ENCODE measurements around the gene ERVH48-1.
"Not testable (repeated sequence)": the region's sequence is repeated elsewhere in the genome, so short reads cannot be mapped to it uniquely, and the experiment has no call there.

The ERVH48-1 gene

DNA sequence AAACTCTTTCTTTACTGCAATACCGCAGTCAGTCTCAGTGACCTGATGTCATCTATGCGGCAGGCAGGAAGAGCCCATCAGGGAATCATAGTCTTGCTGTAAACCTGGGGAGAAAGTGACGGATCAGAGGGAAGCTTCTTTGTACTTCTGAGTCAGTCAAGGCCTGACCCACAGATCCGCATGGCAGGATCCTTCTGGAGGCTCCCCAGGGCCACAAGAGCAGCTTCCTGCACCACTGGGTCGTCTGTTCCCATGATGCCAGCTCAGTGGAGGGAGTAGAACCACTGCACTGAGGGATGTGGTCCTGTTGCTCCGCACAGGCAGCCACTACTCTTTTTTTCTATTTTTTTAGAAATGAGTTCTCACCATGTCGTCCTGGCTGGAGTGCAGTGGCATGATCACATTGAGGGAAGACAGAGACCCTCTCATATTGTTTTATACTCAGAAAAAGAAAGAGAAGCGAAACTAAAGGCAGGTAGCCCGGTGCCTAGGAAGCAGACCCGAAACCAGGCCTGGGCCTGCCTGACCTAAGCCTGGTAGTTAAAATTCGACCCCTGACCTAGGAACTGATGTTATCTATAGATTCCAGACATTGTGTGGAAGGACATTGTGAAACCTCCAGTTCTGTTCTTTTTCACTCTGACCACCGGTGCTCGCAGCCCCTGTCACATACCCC lies 6.3 kb upstream of the ERVH48-1 start:
- H3K9me3 Mint-ChIP-seq: no peaks in the 10 kb centered on the region
- peaks cover 8% of the 10 kb centered on the region for H3K4me1 Mint-ChIP-seq
- H3K27ac Mint-ChIP-seq: no peak overlapping the region
- H3K27me3 Mint-ChIP-seq (ENCODE audit: low read depth): no peaks in the 10 kb centered on the region
- TF ChIP-seq, protein P1, sequence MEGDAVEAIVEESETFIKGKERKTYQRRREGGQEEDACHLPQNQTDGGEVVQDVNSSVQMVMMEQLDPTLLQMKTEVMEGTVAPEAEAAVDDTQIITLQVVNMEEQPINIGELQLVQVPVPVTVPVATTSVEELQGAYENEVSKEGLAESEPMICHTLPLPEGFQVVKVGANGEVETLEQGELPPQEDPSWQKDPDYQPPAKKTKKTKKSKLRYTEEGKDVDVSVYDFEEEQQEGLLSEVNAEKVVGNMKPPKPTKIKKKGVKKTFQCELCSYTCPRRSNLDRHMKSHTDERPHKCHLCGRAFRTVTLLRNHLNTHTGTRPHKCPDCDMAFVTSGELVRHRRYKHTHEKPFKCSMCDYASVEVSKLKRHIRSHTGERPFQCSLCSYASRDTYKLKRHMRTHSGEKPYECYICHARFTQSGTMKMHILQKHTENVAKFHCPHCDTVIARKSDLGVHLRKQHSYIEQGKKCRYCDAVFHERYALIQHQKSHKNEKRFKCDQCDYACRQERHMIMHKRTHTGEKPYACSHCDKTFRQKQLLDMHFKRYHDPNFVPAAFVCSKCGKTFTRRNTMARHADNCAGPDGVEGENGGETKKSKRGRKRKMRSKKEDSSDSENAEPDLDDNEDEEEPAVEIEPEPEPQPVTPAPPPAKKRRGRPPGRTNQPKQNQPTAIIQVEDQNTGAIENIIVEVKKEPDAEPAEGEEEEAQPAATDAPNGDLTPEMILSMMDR (IDR thresholded peaks at IDR 0.05; ENCODE audit: unreplicated experiment in 3 of 3): no peak
- H3K36me3 Mint-ChIP-seq (ENCODE audit: low read depth): no peaks in the 10 kb centered on the region
- no peak overlapping the region for H3K4me3 Mint-ChIP-seq

DNA sequence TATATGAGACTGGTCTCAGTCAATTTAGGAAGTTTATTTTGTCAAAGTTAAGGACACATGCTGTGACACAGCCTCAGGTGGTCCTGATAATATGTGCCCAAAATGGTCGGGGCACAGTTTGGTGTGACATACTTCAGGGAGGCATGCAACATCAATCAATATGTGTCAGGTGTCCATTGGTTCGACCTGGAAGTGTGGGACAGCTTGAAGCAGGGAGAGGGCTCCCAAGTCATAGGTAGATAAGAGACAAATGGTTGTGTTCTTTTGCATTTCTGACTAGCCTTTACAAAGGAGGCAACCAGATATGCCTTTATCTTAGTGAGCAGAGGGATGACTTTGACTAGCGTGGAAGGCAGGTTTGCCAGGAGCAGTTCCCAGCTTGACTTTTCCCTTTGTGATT lies 4.5 kb upstream of the ERVH48-1 start:
- TF ChIP-seq, protein P1 (IDR thresholded peaks at IDR 0.05; ENCODE audit: unreplicated experiment in 3 of 3): no peak
- H3K27ac Mint-ChIP-seq: no peak overlapping the region
- no peaks in the 10 kb centered on the region for H3K27me3 Mint-ChIP-seq (ENCODE audit: low read depth)

GRCh38 chr21:42927474-42928200 lies 2.2 kb upstream of the ERVH48-1 start:
- not testable (repeated sequence) for H3K4me3 Mint-ChIP-seq; H3K9me3 Mint-ChIP-seq; H3K27me3 Mint-ChIP-seq (ENCODE audit: low read depth); H3K27ac Mint-ChIP-seq; H3K36me3 Mint-ChIP-seq (ENCODE audit: low read depth)
- H3K4me1 Mint-ChIP-seq: peaks cover 10% of the 10 kb centered on the region

More for the DNA sequence above, 4.5 kb upstream of the ERVH48-1 start:
- no peaks in the 10 kb centered on the region for H3K9me3 Mint-ChIP-seq
- H3K4me3 Mint-ChIP-seq: no peak overlapping the region
- peaks cover 8% of the 10 kb centered on the region for H3K4me1 Mint-ChIP-seq
- no peaks in the 10 kb centered on the region for H3K36me3 Mint-ChIP-seq (ENCODE audit: low read depth)

DNA sequence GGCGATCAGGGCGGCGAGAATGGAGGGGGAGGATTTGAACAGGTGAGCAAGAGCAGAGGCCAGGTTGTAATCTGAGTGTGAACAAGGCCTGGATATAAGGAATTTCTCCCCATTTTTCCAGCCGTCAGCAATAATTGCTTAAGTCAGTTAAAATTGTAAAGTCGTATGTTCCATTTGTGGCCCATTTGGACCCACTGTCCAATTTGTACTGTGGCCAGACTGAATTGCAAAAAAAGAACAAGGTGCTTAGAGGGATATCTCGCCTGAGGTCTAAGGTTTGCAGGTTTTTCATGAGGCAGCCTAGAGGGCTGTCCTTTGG lies 1.0 kb downstream of the ERVH48-1 start:
- Mint-ChIP-seq H3K4me1 (peaks cover 10% of the 10 kb centered on the region), H3K36me3 (ENCODE audit: low read depth) (no peaks in the 10 kb centered on the region), H3K4me3 (no peak overlapping the region)

DNA sequence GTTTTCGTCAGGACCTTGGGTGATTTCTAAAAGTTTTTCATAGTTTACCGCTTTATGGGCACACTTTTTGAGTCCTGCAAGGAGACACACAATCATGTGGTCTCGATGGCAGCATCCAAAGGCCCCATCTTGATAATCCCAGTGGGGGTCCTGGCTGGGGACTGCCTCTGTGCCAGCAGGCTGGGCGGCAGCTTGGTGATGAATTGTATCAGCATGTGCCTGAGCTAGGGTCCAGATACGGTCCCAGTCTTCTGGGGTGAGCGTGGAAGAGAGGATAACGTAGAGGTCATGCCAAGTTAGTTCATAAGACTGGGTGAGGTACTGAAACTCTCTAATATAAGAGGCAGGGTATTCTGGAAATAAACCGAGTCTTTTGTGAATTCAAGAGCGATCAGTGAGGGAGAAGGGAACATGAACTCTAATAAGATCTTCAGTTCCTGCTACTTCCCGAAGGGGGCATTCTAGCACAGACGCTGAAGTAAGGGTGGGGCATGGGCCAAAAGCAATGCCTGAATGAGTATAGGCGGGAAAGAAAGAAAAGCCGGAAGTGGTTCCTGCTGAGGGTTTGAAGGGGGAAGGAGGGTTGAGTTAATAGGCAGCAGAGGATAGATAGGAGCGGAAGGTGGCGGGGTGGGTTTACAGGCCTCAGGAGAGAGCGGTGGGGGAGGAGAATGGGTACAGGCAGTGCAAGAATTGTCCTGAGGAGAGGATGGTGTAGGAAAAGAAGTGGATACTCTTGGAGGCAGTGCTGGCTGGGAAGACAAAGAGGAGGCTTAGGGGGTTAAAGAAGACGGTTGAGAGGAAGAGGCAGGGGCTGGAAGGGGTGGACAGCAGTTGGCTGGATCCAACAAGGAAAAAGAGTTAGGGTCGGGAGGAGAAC lies 1.6 kb downstream of the ERVH48-1 start:
- H3K27ac Mint-ChIP-seq: peak overlapping the region; percentile 33 to 84 (median 78)
- H3K27me3 Mint-ChIP-seq (ENCODE audit: low read depth): no peaks in the 10 kb centered on the region
- H3K4me3 Mint-ChIP-seq: peak overlapping the region in 2 of 3 experiments; percentile 0 to 18
- H3K4me1 Mint-ChIP-seq: peaks cover 10% of the 10 kb centered on the region
- no peaks in the 10 kb centered on the region for H3K36me3 Mint-ChIP-seq (ENCODE audit: low read depth)
- H3K9me3 Mint-ChIP-seq: no peaks in the 10 kb centered on the region
- TF ChIP-seq, protein P1 (IDR thresholded peaks at IDR 0.05; ENCODE audit: unreplicated experiment in 3 of 3): peak; percentile 60 to 69 (median 65)

More for the DNA sequence above, 1.0 kb downstream of the ERVH48-1 start:
- H3K9me3 Mint-ChIP-seq: no peaks in the 10 kb centered on the region
- H3K27ac Mint-ChIP-seq: peak overlapping the region; percentile 33 to 84 (median 78)
- no peaks in the 10 kb centered on the region for H3K27me3 Mint-ChIP-seq (ENCODE audit: low read depth)
- TF ChIP-seq, protein P1 (IDR thresholded peaks at IDR 0.05; ENCODE audit: unreplicated experiment in 3 of 3): no peak

- H3K36me3 Mint-ChIP-seq (ENCODE audit: low read depth): peaks cover 4% of the 10 kb centered on the region
- H3K27ac Mint-ChIP-seq: no peak overlapping the region
- TF ChIP-seq, protein P1 (IDR thresholded peaks at IDR 0.05; ENCODE audit: unreplicated experiment in 3 of 3): no peak
Observed at GRCh38 chr21:42922918-42923317, 2.5 kb downstream of the ERVH48-1 start.

More at GRCh38 chr21:42922918-42923317, 2.5 kb downstream of the ERVH48-1 start:
- Mint-ChIP-seq H3K9me3 (no peaks in the 10 kb centered on the region), H3K4me1 (peaks cover 10% of the 10 kb centered on the region), H3K4me3 (no peak overlapping the region), H3K27me3 (ENCODE audit: low read depth) (no peaks in the 10 kb centered on the region)
